EL (cell line): ENCODE results near the gene NIBAN1.
"Not testable (repeated sequence)": the region's sequence is repeated elsewhere in the genome, so short reads cannot be mapped to it uniquely, and the experiment has no call there.

ENCODE experiments used
- DNase-seq: peaks from one replicate; pipeline ENCODE4 v3.0.0-alpha.2; 2016

Gene NIBAN1

DNA sequence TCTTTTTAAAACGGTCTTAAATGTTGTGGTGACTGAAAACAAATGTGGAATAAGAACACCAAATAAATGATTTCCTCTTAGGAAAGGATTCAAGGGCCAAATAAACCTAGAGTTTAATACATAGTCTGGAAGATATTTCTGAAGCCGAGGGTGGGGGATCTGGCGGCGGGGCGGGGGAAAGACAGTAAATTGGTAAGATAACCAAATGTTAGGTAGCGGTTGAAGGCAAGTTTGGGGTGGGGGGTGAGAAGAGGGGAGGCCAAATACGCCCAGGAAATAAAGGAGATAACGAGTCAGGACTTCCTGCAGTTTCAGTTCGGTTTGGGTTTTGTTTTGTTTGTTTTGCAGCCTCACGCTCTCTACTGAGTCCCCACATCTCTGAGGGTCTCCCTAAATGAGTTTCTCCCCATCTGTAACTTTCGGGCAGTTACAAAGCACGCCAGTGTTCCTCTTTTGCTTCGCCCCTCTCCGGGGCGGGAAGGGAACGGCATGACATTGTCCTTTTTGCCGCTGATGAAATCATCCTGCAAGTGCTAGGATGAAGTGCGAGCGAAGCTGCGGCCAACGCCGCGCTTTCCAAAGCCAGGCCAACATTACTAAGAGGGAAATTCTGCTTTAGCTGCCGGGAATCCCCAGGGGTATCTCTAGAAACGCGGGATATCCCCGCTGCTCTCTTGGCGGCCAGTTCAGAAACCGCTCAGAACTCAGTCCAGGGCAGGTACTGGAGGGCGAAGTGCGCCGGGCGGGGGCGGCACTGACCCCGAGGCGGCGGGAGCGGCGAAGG is 844 bp downstream of the NIBAN1 start:
- peak; percentile 72 for DNase-seq

DNA sequence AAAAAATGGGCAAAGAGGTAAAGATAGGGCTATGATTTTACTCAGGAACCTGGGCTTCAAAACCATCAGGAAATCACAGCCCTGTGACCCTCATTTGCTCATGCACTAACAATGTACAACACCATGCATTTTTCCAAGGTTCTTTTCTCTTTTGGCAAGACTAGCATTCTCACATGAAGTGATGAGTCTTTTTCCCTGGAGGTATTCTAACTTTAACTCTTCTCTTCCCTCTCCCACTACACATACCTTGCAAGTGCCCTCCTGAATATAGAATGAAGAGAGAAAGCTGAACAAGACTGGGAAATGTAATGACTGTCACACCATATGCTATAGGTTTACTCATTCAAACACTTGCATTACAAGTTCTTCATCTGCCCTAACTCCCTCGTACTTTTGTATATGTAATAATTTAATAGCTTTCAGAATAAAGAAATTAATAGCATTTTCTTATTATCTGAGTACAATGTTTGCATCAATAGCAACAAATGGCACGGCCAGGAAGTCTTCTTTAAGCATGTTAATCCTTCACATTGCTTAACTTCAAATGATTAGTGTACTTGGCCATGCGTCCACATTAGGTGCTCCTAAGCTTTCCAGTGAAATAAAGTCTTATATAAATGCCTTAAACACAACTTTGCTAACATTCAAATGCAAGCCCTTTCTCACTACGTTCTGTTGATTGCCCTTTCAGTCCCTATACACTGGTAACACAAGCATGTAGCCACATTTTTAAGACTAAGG is 1.8 kb downstream of the NIBAN1 start:
- peak; percentile 73 for DNase-seq

GRCh38 chr1:184971522-184972265 is 2.6 kb downstream of the NIBAN1 start:
- no peak for DNase-seq

GRCh38 chr1:184970691-184971161 is 3.6 kb downstream of the NIBAN1 start:
- peak; percentile 78 for DNase-seq

DNA sequence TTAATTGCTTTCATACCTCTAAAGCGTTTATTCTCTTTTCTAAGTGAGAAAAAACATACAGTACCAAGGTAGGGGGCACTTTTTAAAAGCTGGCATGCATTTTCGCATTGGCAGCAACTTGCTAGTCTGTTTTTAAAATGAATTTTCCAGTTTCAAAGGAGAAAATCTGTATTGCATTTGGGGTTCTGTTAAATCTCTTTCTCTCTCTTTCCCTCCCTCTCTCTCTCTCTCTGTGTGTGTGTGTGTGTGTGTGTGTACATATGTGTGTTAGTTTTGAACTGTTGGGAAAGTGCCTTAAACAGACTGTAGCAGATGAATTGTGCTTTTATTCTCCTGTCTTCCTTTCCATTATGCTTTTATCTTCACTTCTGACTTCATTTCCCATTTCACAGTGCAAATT is 7.3 kb downstream of the NIBAN1 start:
- no peak for DNase-seq

- DNase-seq, result peak; percentile 45
Observed at GRCh38 chr1:184965944-184966860, 8.1 kb downstream of the NIBAN1 start.

GRCh38 chr1:184965439-184965838 is 8.9 kb downstream of the NIBAN1 start:
- DNase-seq, result no peak

GRCh38 chr1:184959626-184960025 is 14.7 kb downstream of the NIBAN1 start:
- no peak for DNase-seq

DNA sequence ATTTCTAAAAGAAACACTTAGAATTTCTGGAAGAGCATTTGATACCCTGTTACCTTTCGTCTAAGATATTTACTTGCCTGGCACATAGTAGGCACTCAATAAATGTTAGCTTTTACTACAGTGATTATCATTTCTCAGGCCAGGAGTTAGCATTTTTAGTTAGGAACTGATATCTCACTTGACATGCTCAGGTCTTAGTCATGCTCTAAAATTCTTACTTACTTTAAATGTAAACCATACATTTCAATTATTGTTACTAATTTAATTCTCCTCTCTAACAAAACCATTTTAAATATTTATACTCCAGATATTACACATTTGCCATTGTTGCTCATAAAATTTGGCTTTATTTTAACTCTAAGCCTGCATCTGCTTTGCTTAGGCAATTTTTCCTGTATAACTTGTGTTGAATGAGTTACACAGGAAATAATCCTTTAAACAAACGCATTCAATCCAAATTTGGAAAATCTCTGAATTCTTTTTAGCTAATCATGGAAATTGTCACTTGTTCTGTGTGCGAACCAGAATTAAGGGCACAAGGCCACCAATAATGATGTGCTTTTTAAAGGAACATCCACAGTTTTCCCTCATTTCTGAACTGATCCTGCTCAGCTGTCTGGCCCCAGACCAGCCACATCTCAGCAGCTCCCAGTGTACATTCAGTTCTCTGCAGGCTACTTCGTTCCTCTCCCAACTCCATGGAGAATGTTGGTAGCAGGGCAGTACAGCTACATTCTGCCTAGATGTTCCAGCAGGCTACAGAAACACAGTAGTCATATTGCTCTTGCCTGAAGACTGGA is 15.6 kb downstream of the NIBAN1 start:
- no peak for DNase-seq

GRCh38 chr1:184957901-184958300 is 16.4 kb downstream of the NIBAN1 start:
- not testable (repeated sequence) for DNase-seq

GRCh38 chr1:184956999-184957700 is 17.2 kb downstream of the NIBAN1 start:
- no peak for DNase-seq

DNA sequence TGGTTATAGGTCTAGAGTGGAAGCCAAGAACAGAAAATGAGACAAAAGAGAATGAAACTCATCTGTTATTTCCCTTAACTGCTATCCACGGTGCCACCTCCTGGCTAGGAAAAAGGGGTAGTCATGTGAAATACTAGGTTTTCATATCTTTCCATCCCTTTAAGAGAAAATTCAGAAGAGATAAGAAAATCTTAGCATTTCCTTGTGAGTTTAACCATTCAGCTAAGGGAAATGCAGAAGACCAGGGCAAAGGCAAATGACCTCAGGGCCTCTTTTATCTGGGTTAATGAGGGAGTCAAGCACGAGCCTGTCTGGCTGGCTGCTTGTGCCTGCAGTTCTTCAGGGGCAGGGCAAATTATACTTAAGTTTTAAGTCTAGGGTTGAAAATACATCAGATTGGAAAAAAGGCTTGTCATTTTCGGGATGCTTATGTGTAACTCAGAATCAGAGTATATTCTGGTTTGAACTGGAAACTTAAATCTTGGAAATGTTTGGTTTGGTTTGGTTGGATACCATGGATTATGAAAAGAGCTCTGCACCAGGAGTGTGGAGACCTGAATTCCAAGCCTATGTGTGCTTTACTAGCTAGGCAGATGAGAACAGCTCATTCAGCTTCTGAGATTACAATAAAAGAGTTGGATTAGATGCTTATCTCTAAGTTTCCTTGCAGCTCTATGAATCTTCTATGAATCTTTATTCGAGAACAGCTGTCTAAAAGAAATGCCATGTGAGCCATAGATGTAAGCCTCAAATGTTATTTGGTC is 19.9 kb downstream of the NIBAN1 start:
- peak; percentile 28 for DNase-seq

DNA sequence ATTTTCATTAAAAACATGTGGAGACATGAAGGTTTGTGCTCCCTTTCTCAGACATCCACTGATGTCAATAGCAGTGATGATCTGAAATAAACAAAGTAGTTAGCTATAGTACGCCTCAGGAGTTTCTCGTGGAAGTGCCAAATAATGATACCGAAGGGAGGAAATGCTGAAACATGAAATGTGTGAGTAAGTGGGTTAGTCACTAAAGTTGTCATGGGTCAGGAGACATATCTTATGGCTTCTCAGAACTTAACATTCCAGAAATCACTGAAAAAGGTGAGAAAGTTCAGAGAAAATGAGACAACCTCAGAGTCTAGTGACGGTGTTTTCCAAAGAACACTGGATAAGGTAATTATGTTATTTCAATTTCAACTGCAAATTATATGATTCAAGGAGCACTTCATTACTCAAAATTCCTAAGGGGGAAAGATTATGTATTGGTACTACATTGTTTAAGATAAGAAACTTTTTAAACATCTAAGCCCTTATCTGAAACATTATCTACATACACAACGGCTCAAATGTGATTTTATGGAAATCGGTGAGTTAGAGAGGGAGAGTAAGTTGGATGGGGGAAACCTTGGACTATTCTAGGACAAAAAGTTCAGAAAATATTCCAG is 20.6 kb downstream of the NIBAN1 start:
- DNase-seq, result peak; percentile 74

GRCh38 chr1:184952428-184952827 is 21.9 kb downstream of the NIBAN1 start:
- DNase-seq, result no peak

DNA sequence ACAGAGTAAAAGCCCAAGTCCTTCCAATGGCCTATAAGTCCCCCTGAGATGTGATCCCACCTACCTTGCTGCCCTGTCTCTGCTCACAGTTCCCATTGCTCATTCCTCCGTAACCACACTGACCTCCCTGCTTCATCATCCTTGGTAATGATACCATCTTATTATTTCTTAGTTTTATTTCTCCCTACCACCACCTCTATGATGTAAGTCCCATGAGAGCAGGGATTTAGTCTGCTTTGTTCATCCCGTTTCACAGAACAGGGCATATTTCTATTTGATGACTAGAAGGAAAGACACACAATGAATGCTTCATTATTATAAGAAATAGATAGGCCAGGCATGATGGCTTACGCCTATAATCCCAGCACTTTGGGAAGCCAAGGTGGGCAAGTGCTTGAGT is 22.5 kb downstream of the NIBAN1 start:
- no peak for DNase-seq

DNA sequence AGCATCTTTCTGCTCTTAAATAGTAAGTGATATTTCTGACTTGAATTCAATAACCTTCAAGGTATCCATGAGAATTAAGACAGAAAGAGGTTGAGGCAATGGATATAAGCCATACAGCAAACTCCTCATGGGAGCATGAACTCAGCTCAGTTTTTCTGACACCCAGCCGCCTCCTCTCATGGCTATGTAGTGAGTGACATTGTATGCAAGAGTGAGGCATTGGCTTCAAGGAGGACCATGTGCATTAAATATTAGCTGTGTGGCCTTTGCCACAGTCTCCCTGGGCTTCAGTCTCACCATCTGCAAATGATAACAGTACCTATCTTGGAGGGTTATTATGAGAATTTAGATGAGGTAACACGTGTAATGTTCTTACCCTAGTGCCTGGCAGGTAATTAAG is 23.4 kb downstream of the NIBAN1 start:
- DNase-seq, result no peak

- DNase-seq, result no peak
Observed at GRCh38 chr1:184950227-184950626, 24.1 kb downstream of the NIBAN1 start.

- DNase-seq, result no peak
Observed at GRCh38 chr1:184947497-184948256, 26.6 kb downstream of the NIBAN1 start.
